Measurements from ENCODE around the gene PLEKHF1. TPM values are rescaled to one million over a fixed set of nuclear protein-coding genes. Genes with fewer than 3 reads are reported as not detected.

The PLEKHF1 gene
- polyA plus RNA-seq, 5 donors: 0.51 to 1.3 (median 0.90) TPM

- DNase-seq: no peak
Measured at GRCh38 chr19:29634002-29634401, 31.3 kb upstream of the PLEKHF1 start.

DNA sequence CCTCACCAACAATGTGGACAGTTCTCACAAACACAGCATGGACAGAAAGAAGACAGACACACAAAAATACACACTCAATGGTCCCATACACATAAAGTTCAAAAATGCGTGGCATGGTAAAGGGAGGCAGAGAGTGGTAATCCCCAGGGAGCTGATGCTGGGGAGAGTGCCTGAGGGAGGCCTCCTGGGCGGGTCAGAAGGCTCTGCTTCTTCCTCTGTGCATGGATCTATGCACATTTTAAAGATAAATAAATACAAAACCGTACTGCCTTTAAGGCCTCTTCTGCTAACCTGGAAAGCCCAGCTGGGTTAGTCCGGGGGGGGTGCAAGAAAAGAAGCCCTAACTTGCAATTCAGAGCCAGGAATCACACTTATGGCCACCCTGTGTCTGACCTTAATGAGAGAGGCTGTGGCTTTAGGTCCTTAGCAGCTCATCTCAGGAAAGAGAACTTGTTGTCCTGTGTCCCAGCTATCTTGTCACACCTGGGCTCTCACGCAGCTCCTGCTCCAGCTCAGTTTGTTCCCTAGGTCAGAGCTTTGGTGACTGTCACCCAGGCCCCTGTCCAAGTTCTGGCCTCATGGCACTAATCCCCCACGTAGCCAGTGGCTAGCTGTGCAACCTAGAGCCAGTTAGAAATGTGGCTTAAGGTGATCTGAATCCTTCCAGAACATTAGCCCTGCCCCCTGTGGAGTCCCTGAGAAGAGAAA lies 30.7 kb upstream of the PLEKHF1 start:
- no peak for DNase-seq

DNA sequence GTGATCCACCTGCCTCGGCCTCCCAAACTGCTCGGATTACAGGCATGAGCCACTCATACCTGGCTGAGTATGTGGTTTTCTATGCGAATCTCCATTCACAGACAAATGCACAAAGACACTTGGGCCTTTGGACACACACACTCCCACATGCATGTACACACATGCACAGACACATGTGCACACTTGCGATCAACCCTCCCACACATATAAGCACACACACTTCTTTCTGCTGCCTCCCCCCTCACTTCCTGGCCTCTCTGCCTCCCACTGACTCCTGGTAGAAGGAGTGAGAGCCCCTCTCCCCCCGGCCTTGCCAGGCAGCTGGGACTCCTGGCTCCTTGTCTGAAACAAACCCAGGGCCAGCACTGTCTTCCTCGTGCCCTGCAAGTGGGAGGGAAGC lies 29.3 kb upstream of the PLEKHF1 start:
- DNase-seq: no peak

DNA sequence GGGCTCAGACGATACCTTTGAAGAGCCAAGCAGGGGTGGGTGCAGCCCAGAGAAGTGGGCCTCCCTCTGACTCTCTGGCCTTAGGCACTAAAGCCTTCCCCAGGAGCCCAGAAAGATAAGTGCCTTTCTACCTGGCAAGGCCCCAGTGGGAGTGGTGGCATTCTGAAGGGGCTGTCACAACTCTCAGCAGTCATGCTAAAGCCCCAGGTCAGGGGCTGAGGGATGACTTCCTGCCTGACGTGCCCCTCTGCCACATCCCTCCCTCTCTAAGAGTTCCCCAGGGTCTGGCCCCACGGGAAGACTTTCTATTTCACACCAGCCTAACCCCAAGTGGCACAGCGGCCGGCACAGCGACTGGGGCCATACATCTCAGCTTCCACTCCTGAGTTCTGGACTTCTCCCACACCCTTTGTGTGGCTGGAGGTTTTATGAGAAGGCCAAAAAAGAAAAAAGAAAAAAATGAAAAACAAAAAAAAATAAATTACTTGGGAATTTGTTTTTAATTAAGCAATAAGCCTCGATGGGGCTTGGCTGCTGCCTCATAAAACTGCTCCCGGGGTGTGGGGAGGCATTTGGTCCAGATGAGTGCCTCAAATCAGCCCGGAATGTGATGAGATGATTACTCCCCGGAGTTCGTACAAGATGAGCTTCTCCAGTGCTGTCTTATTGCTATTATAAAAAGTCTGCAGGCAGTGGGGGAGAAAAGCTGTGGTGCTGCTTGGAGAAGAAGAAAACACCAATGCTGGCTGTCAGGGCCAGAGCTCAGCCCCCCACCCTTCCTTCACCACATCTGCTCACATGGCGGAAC lies 28.5 kb upstream of the PLEKHF1 start:
- DNase-seq: no peak

DNA sequence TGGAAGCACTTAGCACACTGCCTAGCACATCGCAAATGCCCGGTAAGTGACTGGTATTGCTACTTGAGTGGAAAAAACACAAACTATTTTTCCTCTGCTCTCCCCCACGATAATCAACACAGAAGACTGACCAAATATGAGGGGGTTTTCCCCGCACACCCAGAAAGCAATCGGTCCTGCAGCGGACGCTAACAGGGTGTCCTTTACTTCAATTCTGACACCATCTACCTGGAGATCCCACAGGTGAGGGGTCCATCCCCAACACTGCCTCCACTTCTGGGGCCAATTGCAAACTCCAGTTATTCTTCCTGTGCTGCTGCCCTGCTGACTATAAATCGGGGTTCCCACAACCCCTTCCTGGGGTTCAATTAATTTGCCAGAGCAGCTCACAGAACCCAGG lies 26.2 kb upstream of the PLEKHF1 start:
- DNase-seq: no peak

DNA sequence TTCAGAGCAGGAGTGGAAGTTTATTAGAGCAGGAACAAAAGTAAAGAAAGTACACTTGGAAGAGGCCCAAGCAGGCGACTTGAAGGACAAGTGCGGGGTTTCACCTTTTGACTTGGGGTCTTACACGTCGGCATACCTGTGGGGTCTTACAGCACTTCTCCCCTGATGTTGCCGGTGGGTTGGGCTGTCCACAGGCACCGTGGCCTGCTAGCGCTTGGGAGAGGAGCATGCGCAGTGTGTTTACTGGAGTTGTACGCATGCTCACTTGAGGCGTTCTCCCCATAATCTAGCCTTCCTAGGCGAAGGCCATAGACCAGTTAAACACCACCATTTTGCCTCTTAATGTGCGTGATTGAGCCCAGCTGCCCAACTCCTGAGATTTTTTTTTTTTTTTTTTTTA lies 25.0 kb upstream of the PLEKHF1 start:
- no peak for DNase-seq

GRCh38 chr19:29641597-29641996 lies 23.7 kb upstream of the PLEKHF1 start:
- no peak for DNase-seq

GRCh38 chr19:29643361-29643935 lies 21.8 kb upstream of the PLEKHF1 start:
- no peak for DNase-seq

- DNase-seq: no peak
Measured at GRCh38 chr19:29644210-29644609, 21.1 kb upstream of the PLEKHF1 start.

DNA sequence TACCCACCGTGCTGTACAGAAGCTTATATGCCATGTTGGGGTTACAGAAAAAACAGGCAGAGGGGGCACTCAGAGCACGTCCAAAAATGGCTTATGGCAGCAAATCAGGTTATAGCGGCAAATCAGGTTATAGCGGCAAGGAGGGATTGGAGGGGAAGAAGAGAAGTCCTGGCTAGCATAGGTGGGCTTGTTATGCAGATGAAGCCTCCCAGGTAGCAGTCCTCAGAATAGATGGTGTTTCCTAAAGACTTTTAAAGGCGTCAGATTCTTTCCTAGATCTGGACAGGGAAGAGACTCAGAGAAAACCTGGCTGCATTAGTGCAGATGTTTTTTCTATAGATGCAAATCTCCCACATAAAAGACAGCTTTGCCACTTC lies 19.8 kb upstream of the PLEKHF1 start:
- DNase-seq: no peak

DNA sequence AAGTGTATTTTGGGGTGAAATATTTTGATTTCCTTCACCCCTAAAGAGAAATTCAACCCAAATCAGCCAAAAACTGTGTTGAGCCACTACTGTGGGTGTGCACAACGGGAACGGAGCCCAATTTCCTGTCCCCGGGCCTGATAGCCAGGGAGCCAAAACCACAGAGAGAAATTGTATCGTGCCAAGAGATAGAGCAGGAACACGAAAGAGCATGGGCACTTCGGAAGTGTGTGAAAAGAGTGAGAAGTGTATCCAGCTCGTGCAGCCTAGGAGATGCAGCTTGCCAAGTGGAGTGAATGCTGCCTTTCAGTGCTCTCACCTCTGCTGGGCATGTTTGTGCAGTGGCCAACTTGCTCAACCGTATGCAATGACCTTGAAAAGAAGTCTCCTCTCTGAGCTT lies 19.4 kb upstream of the PLEKHF1 start:
- DNase-seq: no peak

DNA sequence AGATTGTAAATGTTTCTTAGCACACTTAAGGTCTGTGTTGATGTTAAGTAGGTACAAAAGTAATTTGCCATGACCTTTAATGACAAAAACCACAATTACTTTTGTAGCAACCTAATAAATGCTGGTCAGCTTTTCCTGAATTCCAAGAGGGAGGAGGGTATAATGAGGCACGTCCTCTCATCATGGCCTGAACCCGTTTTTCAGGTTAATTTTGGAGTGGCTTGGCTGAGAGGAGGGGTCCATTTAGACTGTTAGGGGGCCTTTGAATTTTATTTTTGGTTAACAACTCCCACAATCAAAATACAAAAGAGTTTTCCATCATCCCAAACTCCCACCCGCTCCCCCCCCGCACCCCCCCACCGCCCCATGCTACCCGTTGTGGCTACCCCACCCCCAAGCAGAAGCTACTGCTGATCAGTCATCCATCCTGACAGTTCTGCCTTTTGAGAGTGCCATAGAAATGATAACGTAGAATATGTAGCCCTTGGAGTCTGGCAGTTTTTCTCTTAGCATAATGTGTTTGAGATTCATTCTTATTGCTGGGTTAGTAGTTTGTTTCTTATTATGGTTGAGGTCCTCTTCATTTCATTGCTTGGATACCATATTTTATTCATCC lies 14.4 kb upstream of the PLEKHF1 start:
- DNase-seq: no peak

GRCh38 chr19:29651622-29652394 lies 13.5 kb upstream of the PLEKHF1 start:
- no peak for DNase-seq

GRCh38 chr19:29653398-29653797 lies 11.9 kb upstream of the PLEKHF1 start:
- DNase-seq: no peak

- no peak for DNase-seq
Measured at GRCh38 chr19:29655648-29656335, 9.5 kb upstream of the PLEKHF1 start.

DNA sequence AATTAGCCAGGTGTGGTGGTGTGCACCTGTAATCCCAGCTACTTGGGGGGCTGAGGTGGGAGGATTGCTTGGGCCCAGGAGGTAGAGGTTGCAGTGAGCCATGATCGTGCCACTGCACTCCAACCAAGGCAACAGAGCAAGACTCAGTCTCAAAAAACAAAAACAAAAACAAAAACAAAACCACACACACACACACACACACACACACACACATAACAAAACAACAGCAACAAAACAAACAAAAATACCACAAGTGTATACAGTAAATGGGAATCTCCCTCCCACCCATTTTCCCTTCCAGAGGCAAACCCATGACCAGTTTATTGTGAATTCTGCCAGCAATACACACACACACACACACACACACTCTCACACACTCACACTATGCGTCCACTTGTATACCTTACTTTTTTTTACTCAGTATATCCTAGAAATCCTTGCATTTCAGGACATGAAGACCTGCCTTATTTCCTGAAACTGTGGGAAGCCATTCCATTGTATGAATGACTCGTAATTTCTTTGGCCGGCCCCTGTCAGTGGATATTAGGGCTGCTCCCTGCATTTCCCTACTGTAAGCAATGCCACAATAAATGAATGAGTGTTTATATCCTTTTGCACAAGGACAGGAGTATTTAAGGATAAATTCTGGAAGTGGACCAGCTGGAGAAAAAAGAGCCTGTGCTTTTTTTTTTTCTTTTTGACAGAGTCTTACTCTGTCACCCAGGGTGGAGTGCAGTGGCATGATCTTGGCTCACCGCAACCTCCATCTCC lies 6.9 kb upstream of the PLEKHF1 start:
- DNase-seq: no peak

GRCh38 chr19:29660835-29661234 lies 4.4 kb upstream of the PLEKHF1 start:
- DNase-seq: no peak

DNA sequence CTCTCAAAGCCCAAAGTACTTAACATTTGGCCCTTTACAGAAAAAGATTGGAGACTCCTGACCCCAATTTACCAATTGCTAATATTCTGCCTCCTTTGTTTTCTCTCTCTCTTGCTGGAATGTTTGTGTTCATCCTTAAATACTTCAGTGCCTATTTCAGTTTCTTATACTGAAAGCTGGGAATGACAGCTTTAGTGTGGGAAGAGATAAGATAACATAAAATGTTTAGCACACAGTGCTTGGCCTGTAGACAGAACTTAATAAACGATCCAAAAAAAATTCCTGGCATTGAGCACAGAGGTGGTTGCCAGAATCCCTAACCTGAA lies 3.0 kb upstream of the PLEKHF1 start:
- DNase-seq: no peak

DNA sequence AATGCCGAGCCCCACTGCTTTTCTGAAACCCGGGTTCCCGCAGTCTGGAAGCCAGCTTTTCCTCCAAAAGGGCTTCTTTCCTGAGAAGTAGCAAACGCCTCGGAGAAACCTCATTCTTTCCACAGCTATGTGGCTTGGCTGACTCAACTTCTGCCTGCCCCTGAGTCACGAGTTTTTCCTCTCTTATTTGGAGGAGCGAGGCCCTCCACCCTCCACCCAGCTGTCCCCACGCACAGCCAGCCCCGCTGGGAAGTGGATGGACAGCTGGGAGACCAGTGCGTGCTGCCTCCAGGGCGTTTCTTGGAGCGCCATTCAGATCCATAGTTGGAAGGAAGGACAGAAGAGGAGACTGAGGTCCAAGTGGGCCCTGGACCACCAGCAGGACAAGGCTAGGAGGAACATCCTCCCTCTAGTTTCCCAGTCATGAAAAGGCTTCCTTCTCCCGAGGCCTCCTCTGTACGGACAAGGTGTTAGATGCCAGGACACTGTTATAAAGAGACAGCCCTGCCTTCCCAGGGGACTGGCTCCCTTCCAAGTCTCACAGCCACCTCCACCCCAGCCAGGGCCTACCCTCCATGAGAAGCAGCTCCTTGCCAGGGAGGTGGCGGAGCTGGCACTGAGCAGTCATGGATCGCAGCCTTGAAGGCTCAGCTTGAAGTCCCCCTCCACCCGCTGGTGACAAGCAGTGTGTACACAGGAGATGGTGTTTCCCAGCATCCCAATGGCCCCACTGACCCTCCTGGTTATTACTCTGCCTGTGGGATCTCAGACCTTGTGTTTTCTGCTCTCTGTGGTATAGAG lies 2.5 kb upstream of the PLEKHF1 start:
- no peak for DNase-seq

All from right lung (tissue), 5 donors.